Right atrium auricular region (tissue), 2 donors: ENCODE data around the gene MOGAT2. TPM values are rescaled to one million over a fixed set of nuclear protein-coding genes. Genes with fewer than 3 reads are reported as not detected.
"Not testable (repeated sequence)": the region's sequence is repeated elsewhere in the genome, so short reads cannot be mapped to it uniquely, and the experiment has no call there.

ENCODE experiments used
- DNase-seq: peaks from one replicate; pipeline ENCODE4 v3.0.0-alpha.2; 2019; ENCODE audit warnings: low spot score
- H3K27ac ChIP-seq, 2 donors: fragments of 200-600 bp; sonication (generic); 1 replicate in 1 of 2; 2 replicates in 1 of 2; pipeline ENCODE4 v1.5.1; 2016 to 2019
- H3K27me3 ChIP-seq, 2 donors: fragments of 200-600 bp; sonication (generic); one replicate each; pipeline versions ENCODE4 v1.5.1 to v1.6.0; 2017 to 2019
- H3K36me3 ChIP-seq: fragments of 200-600 bp; sonication (generic); one replicate; pipeline ENCODE4 v1.5.1; 2016
- H3K4me1 ChIP-seq, 2 donors: fragments of 200-600 bp; sonication (generic); one replicate each; pipeline versions ENCODE4 v1.5.1 to v1.6.0; 2017 to 2019
- H3K4me3 ChIP-seq, 2 donors: fragments of 200-600 bp; sonication (generic); 1 replicate in 1 of 2; 2 replicates in 1 of 2; pipeline ENCODE4 v1.5.1; 2017 to 2019; ENCODE audit warnings: mild to moderate bottlenecking in 1 of 2, moderate library complexity in 1 of 2
- H3K9me3 ChIP-seq, 2 donors: fragments of 200-600 bp; sonication (generic); one replicate each; pipeline ENCODE4 v1.5.1; 2019
- CTCF ChIP-seq, 2 donors: fragments of 200-600 bp; sonication (generic); IDR thresholded peaks; one replicate each; pipeline ENCODE4 v1.5.1; 2019; ENCODE audit warnings: antibody characterized with exemption in 2 of 2
- total RNA-seq, 2 donors: library from RNA; depleted of rRNA; stranded (reverse); fragments of >200 nt; gene quantifications; one replicate each; pipeline ENCODE4 v1.1.0, GENCODE V29; 2016

The MOGAT2 gene
- total RNA-seq, 2 donors from 2014 or later, result not detected

- no peaks in the 10 kb centered on the region for H3K4me1 ChIP-seq
- H3K4me3 ChIP-seq, result no peak overlapping the region
- no peak for DNase-seq
- H3K27me3 ChIP-seq, result no peaks in the 10 kb centered on the region
- no peak for TF ChIP-seq CTCF (IDR thresholded peaks at IDR 0.05)
- no peaks in the 10 kb centered on the region for H3K36me3 ChIP-seq
- no peak overlapping the region for H3K27ac ChIP-seq
- H3K9me3 ChIP-seq, result no peaks in the 10 kb centered on the region
These were observed 38.9 kb upstream of the MOGAT2 start for GRCh38 chr11:75678620-75679259.

- no peak for TF ChIP-seq CTCF (IDR thresholded peaks at IDR 0.05)
- Histone ChIP-seq H3K27ac (no peak overlapping the region), H3K4me3 (no peak overlapping the region), H3K4me1 (no peaks in the 10 kb centered on the region), H3K9me3 (no peaks in the 10 kb centered on the region), H3K36me3 (no peaks in the 10 kb centered on the region), H3K27me3 (no peaks in the 10 kb centered on the region)
- no peak for DNase-seq
These were observed 38.1 kb upstream of the MOGAT2 start for GRCh38 chr11:75679566-75679965.

GRCh38 chr11:75683856-75684255 lies 33.8 kb upstream of the MOGAT2 start:
- H3K27me3 ChIP-seq, H3K27ac ChIP-seq, H3K36me3 ChIP-seq, DNase-seq, H3K4me3 ChIP-seq, H3K4me1 ChIP-seq: not testable (repeated sequence)
- peaks cover 0 to 14% of the 10 kb centered on the region in 2 donors for H3K9me3 ChIP-seq

GRCh38 chr11:75689863-75690609 lies 27.6 kb upstream of the MOGAT2 start:
- peaks cover 0 to 10% of the 10 kb centered on the region in 2 donors for H3K9me3 ChIP-seq

GRCh38 chr11:75691804-75692203 lies 25.8 kb upstream of the MOGAT2 start:
- H3K27me3 ChIP-seq, result no peaks in the 10 kb centered on the region
- H3K4me1 ChIP-seq, result no peaks in the 10 kb centered on the region
- H3K36me3 ChIP-seq, result no peaks in the 10 kb centered on the region
- no peak overlapping the region for H3K27ac ChIP-seq
- TF ChIP-seq CTCF (IDR thresholded peaks at IDR 0.05), result no peak
- no peak for DNase-seq
- H3K9me3 ChIP-seq, result no peaks in the 10 kb centered on the region
- H3K4me3 ChIP-seq, result no peak overlapping the region

More at GRCh38 chr11:75689863-75690609, 27.6 kb upstream of the MOGAT2 start:
- Histone ChIP-seq H3K4me3 (no peak overlapping the region), H3K27me3 (no peaks in the 10 kb centered on the region), H3K36me3 (no peaks in the 10 kb centered on the region), H3K4me1 (no peaks in the 10 kb centered on the region), H3K27ac (no peak overlapping the region)
- no peak for TF ChIP-seq CTCF (IDR thresholded peaks at IDR 0.05)
- DNase-seq, result no peak

GRCh38 chr11:75697906-75698581 lies 19.6 kb upstream of the MOGAT2 start:
- H3K27me3 ChIP-seq, result no peaks in the 10 kb centered on the region
- no peak overlapping the region for H3K4me3 ChIP-seq
- no peak overlapping the region for H3K27ac ChIP-seq
- H3K4me1 ChIP-seq, result no peaks in the 10 kb centered on the region
- no peak for TF ChIP-seq CTCF (IDR thresholded peaks at IDR 0.05)
- H3K36me3 ChIP-seq, result no peaks in the 10 kb centered on the region
- no peaks in the 10 kb centered on the region for H3K9me3 ChIP-seq
- no peak for DNase-seq
